Gastrocnemius medialis (tissue), 4 donors: ENCODE measurements around the gene CAMTA1. TPM values are rescaled to one million over a fixed set of nuclear protein-coding genes. Genes with fewer than 3 reads are reported as not detected.

Experiments used
- ATAC-seq, 2 donors: fragments of 150-250 bp; one replicate each; pipeline ENCODE4 v1.9.1; 2016
- DNase-seq, 2 donors: peaks; one replicate each; pipeline ENCODE4 v3.0.0-alpha.2; 2019
- H3K27ac ChIP-seq, 4 donors: fragments of 200-600 bp; sonication (generic); 1 replicate in 1 of 4; 2 replicates in 3 of 4; pipeline ENCODE4 v1.5.1; 2016 to 2018; ENCODE audit warnings: mild to moderate bottlenecking in 2 of 4, moderate library complexity in 1 of 4
- H3K27me3 ChIP-seq, 3 donors: fragments of 200-600 bp; sonication (generic) in 2 of 3; 1 replicate in 1 of 3; 2 replicates in 2 of 3; pipeline versions ENCODE4 v1.5.1 to v1.6.0; 2016 to 2019; ENCODE audit warnings: mild to moderate bottlenecking in 1 of 3, moderate library complexity in 1 of 3
- H3K36me3 ChIP-seq, 2 donors: fragments of 200-600 bp; sonication (generic) in 1 of 2; one replicate each; pipeline ENCODE4 v1.5.1; 2017 to 2018
- H3K4me1 ChIP-seq, 2 donors: fragments of 200-600 bp; sonication (generic) in 1 of 2; one replicate each; pipeline ENCODE4 v1.5.1; 2016 to 2017; ENCODE audit warnings: mild to moderate bottlenecking in 2 of 2
- H3K4me3 ChIP-seq, 4 donors: fragments of 200-600 bp; sonication (generic) in 3 of 4; 1 replicate in 1 of 4; 2 replicates in 3 of 4; pipeline ENCODE4 v1.5.1; 2016 to 2019; ENCODE audit warnings: mild to moderate bottlenecking in 2 of 4
- H3K9me3 ChIP-seq, 3 donors: fragments of 200-600 bp; sonication (generic) in 2 of 3; 1 replicate in 1 of 3; 2 replicates in 2 of 3; pipeline ENCODE4 v1.5.1; 2016 to 2019
- CTCF ChIP-seq, 5 experiments: fragments of 450-650 bp in 3 of 5; fragments of 200-600 bp in 2 of 5; sonication (generic) in 2 of 5; IDR thresholded peaks in 4 of 5; conservative IDR thresholded peaks in 1 of 5; 1 replicate in 4 of 5; 2 replicates in 1 of 5; pipeline ENCODE4 v1.5.1; 2016 to 2019; ENCODE audit warnings: antibody characterized with exemption in 5 of 5, mild to moderate bottlenecking in 3 of 5, moderate library complexity in 3 of 5
- POLR2A ChIP-seq, 2 donors: fragments of 450-650 bp; IDR thresholded peaks; one replicate each; pipeline ENCODE4 v1.6.1; 2017; ENCODE audit warnings: antibody characterized with exemption in 2 of 2, mild to moderate bottlenecking in 2 of 2, moderate library complexity in 2 of 2
- in situ Hi-C, 4 donors: fragments of 200-750 bp; cut with MboI; loops; one replicate each; pipeline versions ENCODE4 v1.15.0 to v1.8.0; 2017; ENCODE audit warnings: low sequenced_read_pairs in 4 of 4
- intact Hi-C: fragments of 100-400 bp; cut with DNase I; formaldehyde crosslinking; loops from one replicate; pipeline ENCODE4 v1.15.1; 2023; ENCODE audit warnings: low total_unique reads
- total RNA-seq, 4 donors: library from RNA; depleted of rRNA; stranded (reverse); fragments of >200 nt; gene quantifications; one replicate each; pipeline versions ENCODE4 v1.1.0 to v1.2.3, GENCODE V29; 2016

CAMTA1 gene
- total RNA-seq, 4 donors from 2014 or later: 60.5 to 113 (median 70.4) TPM

- intact Hi-C loops: no loop called here
- in situ Hi-C loops: loop anchor here in 2 of 4 donors (25.0 kb wide), 1 partner anchor 604 kb away; no protein-coding TSS in a partner anchor
These were observed 247.7 kb downstream of the CAMTA1 start for GRCh38 chr1:7032992-7033391.

GRCh38 chr1:7036386-7036785, 251.1 kb downstream of the CAMTA1 start:
- ATAC-seq (no peak), DNase-seq (no peak)
- in situ Hi-C loops: loop anchor here in 2 of 4 donors (25.0 kb wide), 1 partner anchor 601 kb away; no protein-coding TSS in a partner anchor
- Histone ChIP-seq H3K4me3 (no peak overlapping the region), H3K36me3 (no peaks in the 10 kb centered on the region), H3K9me3 (no peaks in the 10 kb centered on the region), H3K27me3 (no peaks in the 10 kb centered on the region), H3K4me1 (no peaks in the 10 kb centered on the region), H3K27ac (no peak overlapping the region)
- intact Hi-C loops: no loop called here
- TF ChIP-seq CTCF (IDR thresholded peaks at IDR 0.05 in 4 of 5, conservative IDR thresholded peaks at IDR 0.05 in 1 of 5): no peak
- TF ChIP-seq POLR2A (IDR thresholded peaks at IDR 0.05): no peak

More at GRCh38 chr1:7032992-7033391, 247.7 kb downstream of the CAMTA1 start:
- TF ChIP-seq POLR2A (IDR thresholded peaks at IDR 0.05) (no peak), CTCF (IDR thresholded peaks at IDR 0.05 in 4 of 5, conservative IDR thresholded peaks at IDR 0.05 in 1 of 5) (no peak)
- ATAC-seq: no peak
- no peak overlapping the region for H3K4me3 ChIP-seq
- no peaks in the 10 kb centered on the region for H3K36me3 ChIP-seq
- H3K4me1 ChIP-seq: no peaks in the 10 kb centered on the region
- H3K27me3 ChIP-seq: no peaks in the 10 kb centered on the region
- no peak overlapping the region for H3K27ac ChIP-seq
- H3K9me3 ChIP-seq: no peaks in the 10 kb centered on the region
- DNase-seq: no peak

- no peak overlapping the region for H3K27ac ChIP-seq
- ATAC-seq: no peak
- intact Hi-C loops (loop anchor here (5.0 kb wide), 1 partner anchor 178 kb away; no protein-coding TSS in a partner anchor), in situ Hi-C loops (loop anchor here in 3 of 4 donors (10.0 to 25.0 kb wide), 2 partner anchors 598 to 605 kb away; no protein-coding TSS in a partner anchor)
- H3K4me3 ChIP-seq: no peak overlapping the region
- H3K9me3 ChIP-seq: no peaks in the 10 kb centered on the region
- peaks cover 7 to 18% of the 10 kb centered on the region in 2 donors for H3K4me1 ChIP-seq
- no peaks in the 10 kb centered on the region for H3K27me3 ChIP-seq
- TF ChIP-seq CTCF (IDR thresholded peaks at IDR 0.05 in 4 of 5, conservative IDR thresholded peaks at IDR 0.05 in 1 of 5) (no peak), POLR2A (IDR thresholded peaks at IDR 0.05) (no peak)
- no peaks in the 10 kb centered on the region for H3K36me3 ChIP-seq
- DNase-seq: no peak
These were observed 254.5 kb downstream of the CAMTA1 start for GRCh38 chr1:7039590-7040220.

- H3K4me1 ChIP-seq: peaks cover 7 to 18% of the 10 kb centered on the region in 2 donors
- no peak overlapping the region for H3K4me3 ChIP-seq
- DNase-seq (no peak), ATAC-seq (no peak)
- H3K9me3 ChIP-seq: no peaks in the 10 kb centered on the region
- in situ Hi-C loops: loop anchor here in 3 of 4 donors (10.0 to 25.0 kb wide), 2 partner anchors 596 to 604 kb away; no protein-coding TSS in a partner anchor
- no peaks in the 10 kb centered on the region for H3K27me3 ChIP-seq
- no peaks in the 10 kb centered on the region for H3K36me3 ChIP-seq
- H3K27ac ChIP-seq: peak overlapping the region in 1 of 4 donors; percentile 76
- TF ChIP-seq POLR2A (IDR thresholded peaks at IDR 0.05): no peak
- no peak for TF ChIP-seq CTCF (IDR thresholded peaks at IDR 0.05 in 4 of 5, conservative IDR thresholded peaks at IDR 0.05 in 1 of 5)
- intact Hi-C loops: loop anchor here (5.0 kb wide), 1 partner anchor 176 kb away; no protein-coding TSS in a partner anchor
These were observed 255.9 kb downstream of the CAMTA1 start for GRCh38 chr1:7040969-7041695.
